Kidney glomerular epithelial cell (primary cell): ENCODE data around the gene IL22RA1.
A peak's percentile ranks its signal among the peaks of the same experiment; 100 is the strongest.

Source experiments
- DNase-seq: peaks from one replicate; lab custom pipeline; 2025; lab: John Stamatoyannopoulos, UW

IL22RA1 gene

GRCh38 chr1:24165500-24165899, 22.6 kb upstream of the IL22RA1 start:
- no peak for DNase-seq

GRCh38 chr1:24164004-24164403, 21.1 kb upstream of the IL22RA1 start:
- no peak for DNase-seq

- DNase-seq: no peak
These were observed 19.3 kb upstream of the IL22RA1 start for GRCh38 chr1:24162201-24162600.

- DNase-seq: no peak
These were observed 18.3 kb upstream of the IL22RA1 start for GRCh38 chr1:24161270-24161669.

GRCh38 chr1:24159366-24159765, 16.4 kb upstream of the IL22RA1 start:
- DNase-seq: no peak

GRCh38 chr1:24157918-24158481, 15.1 kb upstream of the IL22RA1 start:
- DNase-seq: no peak

- no peak for DNase-seq
These were observed 13.8 kb upstream of the IL22RA1 start for GRCh38 chr1:24156542-24157260.

GRCh38 chr1:24155011-24155782, 12.3 kb upstream of the IL22RA1 start:
- no peak for DNase-seq

- no peak for DNase-seq
These were observed 11.3 kb upstream of the IL22RA1 start for GRCh38 chr1:24154215-24154614.

- DNase-seq: no peak
These were observed 9.9 kb upstream of the IL22RA1 start for GRCh38 chr1:24152631-24153494.

- DNase-seq: no peak
These were observed 8.2 kb upstream of the IL22RA1 start for GRCh38 chr1:24151175-24151533.

GRCh38 chr1:24150234-24151174, 7.6 kb upstream of the IL22RA1 start:
- DNase-seq: peak; percentile 62

GRCh38 chr1:24149866-24150233, 6.9 kb upstream of the IL22RA1 start:
- DNase-seq: no peak

GRCh38 chr1:24147816-24148215, 4.9 kb upstream of the IL22RA1 start:
- DNase-seq: no peak

- no peak for DNase-seq
These were observed 4.3 kb upstream of the IL22RA1 start for GRCh38 chr1:24147194-24147593.

- no peak for DNase-seq
These were observed 1.5 kb downstream of the IL22RA1 start for GRCh38 chr1:24141311-24141997.

GRCh38 chr1:24140741-24141181, 2.2 kb downstream of the IL22RA1 start:
- no peak for DNase-seq

- DNase-seq: no peak
These were observed 3.0 kb downstream of the IL22RA1 start for GRCh38 chr1:24139841-24140425.

- no peak for DNase-seq
These were observed 3.8 kb downstream of the IL22RA1 start for GRCh38 chr1:24139222-24139489.

GRCh38 chr1:24138476-24139221, 4.3 kb downstream of the IL22RA1 start:
- DNase-seq: no peak
